Limb (tissue), 2 donors: ENCODE measurements around the gene UNC45B.
"Not testable (repeated sequence)": the region's sequence is repeated elsewhere in the genome, so short reads cannot be mapped to it uniquely, and the experiment has no call there.

Experiments
- DNase-seq, 2 donors: peaks; one replicate each; pipeline ENCODE4 v3.0.0-alpha.2; 2016; ENCODE audit errors: extremely low spot score in 2 of 2

The UNC45B gene

DNA sequence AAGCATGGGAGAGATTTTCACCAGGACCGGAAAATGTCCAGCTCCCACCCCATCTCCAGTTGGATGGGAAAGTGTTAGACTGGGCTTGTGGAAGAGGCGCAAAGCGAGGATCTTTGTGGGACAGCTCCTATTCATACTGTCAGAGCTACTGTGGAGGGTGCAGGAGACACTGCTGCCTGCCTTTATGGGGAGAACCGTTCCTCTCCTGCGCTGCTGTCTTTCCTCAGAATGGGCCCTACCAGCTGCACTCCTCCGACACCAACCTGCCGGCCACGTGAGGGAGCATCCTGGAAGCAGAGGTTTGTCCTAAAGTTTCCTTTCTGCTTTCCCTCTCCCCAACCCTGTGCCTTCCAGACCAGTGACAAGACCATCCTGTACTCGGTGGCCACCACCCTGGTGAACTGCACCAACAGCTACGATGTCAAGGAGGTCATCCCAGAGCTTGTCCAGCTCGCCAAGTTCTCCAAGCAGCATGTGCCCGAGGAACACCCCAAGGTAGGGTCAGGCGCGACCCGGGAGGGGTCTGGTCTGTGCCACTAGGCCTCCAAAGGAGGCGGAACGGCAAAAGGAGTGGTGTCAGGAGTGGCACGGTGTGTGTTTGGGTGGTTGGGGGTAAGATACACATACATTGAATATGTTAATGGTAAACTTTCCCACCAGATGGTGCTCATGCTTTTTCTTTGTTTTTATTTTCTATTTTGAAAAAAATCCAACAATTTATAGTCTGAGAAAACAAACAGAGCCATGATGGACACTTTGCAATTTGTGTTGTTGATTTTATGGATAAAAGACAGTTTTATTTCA lies 23.6 kb downstream of the UNC45B start:
- no peak for DNase-seq

DNA sequence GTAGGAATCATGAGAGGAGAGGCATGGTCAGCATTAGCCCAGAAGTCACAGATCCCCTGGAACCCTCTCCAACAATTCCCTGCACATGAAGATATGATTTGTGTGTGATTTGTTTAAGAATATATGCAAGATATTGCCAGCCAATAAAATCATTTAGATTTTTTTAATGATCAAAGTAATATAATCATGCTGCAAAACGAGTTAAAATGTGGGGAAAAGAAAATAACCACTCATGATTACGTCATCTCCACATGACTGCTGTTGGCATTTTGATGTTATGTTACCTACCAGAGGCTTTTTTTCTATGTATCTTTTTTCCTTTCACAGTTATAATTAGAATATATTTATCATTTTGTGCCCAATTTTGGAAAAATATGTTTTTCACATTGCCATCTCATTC lies 24.2 kb downstream of the UNC45B start:
- DNase-seq: no peak

DNA sequence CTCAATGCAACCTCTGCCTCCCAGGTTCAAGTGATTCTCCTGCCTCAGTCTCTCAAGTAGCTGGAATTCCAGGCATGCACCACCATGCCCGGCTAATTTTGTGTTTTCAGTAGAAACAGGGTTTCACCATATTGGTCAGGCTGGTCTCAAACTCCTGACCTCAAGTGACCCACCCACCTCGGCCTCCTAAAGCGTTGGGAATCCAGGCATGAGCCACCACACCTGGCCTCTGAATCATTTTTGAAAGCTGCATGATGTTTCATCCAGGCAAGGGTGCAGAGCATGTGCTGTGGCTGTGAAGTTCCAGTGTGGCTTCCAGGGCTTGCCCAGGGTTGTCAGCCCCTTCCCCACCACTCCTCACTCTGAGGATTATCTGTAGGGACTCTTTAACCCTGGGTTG lies 24.7 kb downstream of the UNC45B start:
- DNase-seq: not testable (repeated sequence)

DNA sequence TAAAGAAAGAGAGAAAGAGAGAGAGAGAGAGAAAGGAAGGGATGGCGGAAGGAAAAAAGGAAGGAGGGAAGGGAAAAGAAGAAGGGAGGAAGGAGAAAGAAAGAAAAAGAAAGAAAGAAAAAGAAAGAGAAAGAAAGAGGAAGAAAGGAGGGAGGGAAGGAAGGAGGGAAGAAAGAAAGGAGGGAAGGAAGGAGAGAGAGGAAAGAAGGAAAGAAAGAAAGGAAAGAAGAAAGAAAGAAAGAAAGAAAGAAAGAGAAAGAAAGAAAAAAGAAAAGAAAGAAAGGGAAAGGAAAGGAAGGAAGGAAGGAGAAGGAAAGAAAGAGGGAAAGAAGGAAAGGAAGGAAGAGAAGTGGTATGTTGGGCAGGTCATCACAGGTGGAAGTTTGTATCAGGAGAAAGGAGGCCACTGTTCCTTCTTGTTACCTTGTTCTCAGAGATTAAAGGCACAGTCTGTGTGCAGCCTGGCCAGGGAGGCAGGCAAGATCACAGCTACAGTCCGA lies 27.3 kb downstream of the UNC45B start:
- no peak for DNase-seq

DNA sequence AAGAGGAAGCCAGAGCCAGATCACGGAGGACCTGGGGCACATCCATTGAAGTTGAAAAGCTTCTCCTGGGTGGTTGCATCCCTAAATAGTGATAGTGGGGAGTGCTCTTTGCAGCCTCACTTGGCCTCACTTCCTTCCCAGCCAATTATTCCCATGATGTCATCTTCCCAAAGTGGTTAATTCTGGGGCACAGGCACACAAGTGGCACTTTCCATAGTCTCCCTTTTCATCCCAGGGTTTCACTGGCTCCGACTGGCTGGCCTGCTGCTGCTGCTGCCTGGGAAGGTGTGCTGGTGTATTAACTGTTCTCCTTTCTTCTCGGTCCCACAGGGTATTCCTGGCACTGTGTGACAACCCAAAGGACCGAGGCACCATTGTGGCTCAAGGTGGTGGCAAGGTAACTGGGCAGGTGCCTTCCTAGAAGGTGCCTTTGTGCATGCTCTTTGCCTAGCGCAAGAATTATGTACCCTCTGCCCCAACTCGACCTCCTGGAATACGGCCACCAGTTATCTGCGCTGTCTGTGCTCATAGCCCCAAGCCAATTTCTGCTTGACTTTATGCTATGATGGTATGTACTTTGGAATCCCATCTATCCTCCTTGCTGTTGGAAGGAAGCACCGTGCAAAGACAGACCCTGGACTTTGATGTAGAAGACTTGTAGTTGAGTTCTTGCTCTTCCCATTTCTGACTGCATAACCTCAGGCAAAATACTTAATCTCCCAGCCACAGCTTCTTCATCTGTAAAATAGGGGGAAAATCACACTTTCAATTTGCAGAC lies 28.2 kb downstream of the UNC45B start:
- DNase-seq: no peak

DNA sequence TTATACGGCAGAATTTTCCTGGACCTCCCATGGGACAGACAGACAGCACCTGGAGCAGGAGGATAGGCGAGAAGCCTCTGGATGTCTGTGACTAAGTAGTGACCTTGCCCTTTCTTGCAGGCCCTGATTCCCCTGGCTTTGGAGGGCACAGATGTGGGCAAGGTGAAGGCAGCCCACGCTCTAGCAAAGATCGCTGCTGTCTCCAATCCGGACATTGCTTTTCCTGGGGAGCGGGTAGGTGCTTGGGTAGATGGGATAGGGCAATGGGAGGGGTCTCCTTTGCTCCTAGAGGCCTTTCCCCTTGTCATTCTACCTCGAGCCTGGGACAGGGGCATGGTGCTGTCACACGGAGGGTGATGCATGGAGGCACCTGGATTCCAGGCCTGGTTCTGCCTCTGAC lies 29.3 kb downstream of the UNC45B start:
- no peak for DNase-seq

DNA sequence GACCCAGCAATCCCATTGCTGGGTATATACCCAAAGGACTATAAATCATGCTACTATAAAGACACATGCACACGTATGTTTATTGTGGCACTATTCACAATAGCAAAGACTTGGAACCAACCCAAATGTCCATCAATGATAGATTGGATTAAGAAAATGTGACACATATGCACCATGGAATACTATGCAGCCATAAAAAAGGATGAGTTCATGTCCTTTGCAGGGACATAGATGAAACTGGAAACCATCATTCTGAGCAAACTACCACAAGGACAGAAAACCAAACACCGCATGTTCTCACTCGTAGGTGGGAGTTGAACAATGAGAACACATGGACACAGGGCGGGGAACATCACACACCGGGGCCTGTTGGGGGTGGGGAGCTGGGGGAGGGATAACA lies 31.8 kb downstream of the UNC45B start:
- DNase-seq: not testable (repeated sequence)

DNA sequence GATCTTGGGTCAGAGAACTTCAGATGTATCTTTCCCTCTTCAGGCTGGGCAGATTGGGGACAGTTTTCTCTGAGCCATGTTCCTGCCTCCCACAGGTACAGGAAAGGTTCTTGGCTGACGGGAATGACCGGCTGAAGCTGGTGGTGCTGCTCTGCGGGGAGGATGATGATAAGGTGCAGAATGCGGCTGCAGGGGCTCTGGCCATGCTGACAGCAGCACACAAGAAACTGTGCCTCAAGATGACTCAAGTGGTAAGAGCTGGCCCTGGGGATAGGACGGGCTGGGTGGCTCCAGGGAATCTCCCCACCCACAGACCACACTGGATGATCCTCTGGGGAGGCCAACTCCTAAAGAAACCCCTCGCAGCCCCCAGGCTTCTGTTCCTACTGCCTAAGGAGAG lies 35.7 kb downstream of the UNC45B start:
- DNase-seq: no peak

DNA sequence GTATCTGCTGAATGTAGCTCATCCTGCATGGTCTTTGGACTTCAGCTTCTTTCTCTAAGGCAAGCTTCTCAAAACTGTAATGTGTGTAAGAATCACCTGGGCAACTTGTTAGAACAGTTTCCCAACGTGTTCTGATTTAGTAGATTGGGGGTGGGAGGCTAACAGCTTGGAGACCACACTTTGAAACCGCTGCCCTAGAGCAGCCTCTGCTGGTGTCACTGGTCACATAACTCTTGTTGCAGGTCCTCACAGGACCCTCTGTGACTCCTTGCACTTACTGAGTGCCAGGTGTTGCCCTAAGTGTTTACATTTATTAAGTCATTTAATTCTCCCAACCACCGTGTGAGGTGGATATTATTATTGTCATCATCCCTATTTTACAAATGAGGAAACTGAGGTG lies 36.7 kb downstream of the UNC45B start:
- no peak for DNase-seq

DNA sequence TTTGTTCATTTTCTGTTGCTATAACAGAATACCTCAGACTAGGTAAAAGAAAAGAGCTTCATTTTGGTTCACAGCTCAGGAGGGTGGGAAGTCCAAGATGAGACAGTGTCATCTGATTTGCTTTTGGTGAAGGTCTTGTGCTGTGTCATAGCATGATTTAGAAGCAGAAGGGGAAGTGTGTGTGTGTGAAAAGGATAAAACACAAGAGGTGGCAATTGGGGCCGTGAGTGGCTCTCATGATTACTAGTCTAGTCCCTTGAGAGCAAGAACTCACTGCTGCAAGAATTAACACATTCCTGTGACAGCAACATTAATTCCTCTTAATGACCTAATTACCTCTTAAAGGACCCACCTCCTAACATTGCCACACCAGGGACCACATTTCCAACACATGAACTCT lies 38.2 kb downstream of the UNC45B start:
- DNase-seq: no peak

DNA sequence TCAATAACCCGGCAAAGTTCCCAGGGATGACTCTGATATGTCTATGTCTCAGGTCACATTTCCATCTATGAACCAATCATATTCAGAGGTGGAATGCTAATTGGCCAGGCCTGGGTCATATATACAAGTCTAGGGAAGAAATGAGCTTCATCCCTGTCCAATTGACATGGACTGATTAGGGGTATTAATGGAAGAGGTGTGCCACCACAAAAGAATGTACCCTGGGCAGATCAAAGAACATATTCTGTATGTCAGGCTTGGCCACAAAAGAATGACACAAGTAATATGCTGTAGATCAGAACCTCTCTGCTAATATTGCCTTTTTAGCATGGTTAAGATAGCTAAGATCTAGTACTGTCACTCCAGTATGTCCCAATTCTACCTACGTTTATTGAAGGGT lies 39.9 kb downstream of the UNC45B start:
- no peak for DNase-seq

DNA sequence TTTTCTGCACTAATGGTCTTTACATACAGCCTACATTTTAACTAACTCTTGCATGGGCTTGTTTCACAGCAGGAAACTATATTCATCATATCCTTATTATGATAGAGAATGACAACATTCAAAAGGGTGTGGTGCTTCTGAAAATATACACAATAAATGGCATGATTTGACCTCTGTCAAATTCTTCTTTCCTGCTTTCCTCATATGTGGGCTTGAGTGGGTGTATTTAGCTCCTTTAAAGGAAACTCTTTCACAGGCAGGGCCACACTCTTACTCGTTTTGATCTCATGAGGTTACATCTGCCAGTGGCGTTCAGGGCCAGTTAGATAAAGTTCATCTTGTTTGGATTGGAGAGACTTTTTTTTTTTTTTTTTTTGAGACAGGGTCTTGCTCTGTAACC lies 40.5 kb downstream of the UNC45B start:
- no peak for DNase-seq

DNA sequence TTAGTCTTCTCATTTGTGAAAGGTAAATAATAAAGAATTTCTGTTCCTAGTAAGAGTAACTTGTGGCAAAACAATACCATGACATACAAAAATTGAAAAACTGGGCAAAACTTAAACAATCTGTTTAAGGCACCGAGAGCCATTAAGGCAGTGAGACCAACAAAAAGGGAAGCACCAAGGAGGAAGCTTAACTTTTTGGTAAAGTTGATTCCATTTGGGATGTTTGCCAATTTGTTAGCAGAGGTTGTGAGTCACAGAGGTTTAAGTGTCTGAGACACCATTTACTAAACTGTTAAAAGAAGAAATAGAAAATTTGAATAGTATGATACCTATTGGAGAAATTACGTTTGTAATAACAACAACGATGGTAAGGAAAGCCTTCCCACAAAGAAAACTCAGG lies 41.7 kb downstream of the UNC45B start:
- no peak for DNase-seq

DNA sequence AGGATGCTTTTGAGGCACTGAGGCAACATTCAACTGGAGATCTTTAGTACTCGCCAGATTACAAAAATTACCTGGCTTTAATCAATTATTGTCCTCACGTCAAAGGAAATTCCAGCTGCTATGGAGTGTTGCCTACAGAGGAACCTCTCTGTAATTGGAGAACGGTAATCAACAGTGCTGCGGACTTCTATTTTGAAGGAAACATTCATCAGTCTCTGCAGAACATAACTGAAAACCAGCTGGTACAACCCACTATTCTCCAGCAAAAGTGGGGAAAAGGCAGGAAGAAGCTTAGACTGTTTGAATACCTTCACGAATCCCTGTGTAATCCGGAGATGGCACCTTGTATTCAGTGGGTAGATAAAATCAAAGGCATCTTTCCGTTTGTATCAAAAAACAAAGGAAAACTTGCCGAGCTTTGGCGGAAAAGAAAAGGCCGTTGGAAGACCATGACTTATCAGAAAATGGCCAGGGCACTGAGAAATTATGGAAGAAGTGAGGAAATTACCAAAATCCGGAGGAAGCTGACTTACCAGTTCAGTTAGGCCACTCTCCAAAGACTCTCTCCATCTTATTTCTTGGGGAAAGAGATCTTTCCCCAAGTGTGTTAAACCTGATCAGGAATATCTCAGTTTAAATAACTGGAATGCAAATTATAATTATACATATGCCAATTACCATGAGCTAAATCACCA lies 43.5 kb downstream of the UNC45B start:
- no peak for DNase-seq

DNA sequence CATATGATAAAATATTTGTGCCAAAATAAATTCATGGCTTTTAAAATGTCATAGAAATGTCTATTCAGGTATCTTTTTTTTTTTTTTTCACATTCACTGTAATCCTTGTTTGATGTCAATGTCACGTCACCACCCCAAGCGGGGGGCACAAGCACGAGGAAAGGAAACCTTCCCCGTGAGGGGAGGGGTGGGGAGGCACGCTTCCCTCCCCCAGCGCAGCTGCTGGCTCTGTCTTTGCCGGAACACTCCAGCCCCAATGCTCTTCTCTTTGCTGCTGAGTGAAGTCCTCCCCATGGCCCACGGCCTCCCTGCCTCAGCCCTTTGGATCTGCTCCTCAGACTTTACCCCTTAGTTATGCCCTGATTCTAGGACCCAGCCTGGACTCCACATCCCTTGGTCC lies 45.1 kb downstream of the UNC45B start:
- DNase-seq: no peak

DNA sequence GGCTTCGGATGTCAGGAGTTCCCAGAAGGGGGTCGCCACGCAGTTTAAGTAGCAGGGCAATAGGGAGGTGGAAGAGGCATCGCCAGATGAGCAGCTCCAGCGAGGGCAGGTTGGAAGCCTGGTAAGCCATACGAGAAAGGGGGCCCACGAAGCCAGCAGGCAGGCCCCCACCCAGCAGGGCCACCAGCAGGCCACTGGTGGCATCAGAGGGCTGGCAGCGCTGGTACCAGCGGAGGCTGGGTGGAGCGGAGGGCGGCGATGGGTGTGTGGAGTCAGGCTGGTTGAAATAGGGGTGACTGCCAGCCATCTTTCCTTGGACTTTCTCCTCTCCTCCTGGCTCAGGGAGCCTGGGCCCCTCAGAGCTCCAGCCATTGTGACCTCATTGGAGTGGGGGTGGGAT lies 46.4 kb downstream of the UNC45B start, which contains the start of gene SLC35G3:
Gene SLC35G3, minus strand, starts transcription at position 393 of the 400 bp plus-strand sequence. Its CDS starts 86 bp downstream, at position 307.
- DNase-seq: not testable (repeated sequence)

DNA sequence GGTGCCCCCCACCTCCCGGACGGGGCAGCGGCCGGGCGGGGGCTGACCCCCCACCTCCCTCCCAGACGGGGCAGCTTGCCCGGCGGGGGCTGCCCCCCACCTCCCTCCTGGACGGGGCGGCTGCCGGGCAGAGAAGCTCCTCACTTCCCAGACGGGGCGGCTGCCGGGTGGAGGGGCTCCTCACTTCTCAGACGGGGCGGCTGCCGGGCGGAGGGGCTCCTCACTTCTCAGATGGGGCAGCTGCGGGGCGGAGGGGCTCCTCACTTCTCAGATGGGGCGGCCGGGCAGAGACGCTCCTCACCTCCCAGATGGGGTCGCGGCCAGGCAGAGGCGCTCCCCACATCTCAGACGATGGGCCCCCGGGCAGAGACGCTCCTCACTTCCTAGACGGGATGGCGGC lies 47.4 kb downstream of the UNC45B start:
- not testable (repeated sequence) for DNase-seq

DNA sequence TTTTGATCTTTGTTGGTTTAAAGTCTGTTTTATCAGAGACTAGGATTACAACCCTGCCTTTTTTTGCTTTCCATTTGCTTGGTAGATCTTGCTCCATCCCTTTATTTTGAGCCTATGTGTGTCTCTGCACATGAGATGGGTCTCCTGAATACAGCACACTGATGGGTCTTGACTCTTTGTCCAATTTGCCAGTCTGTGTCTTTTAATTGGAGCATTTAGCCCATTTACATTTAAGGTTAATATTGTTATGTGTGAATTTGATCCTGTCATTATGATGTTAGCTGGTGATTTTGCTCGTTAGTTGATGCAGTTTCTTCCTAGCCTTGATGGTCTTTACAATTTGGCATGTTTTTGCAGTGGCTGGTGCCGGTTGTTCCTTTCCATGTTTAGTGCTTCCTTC lies 55.0 kb downstream of the UNC45B start:
- DNase-seq: not testable (repeated sequence)

DNA sequence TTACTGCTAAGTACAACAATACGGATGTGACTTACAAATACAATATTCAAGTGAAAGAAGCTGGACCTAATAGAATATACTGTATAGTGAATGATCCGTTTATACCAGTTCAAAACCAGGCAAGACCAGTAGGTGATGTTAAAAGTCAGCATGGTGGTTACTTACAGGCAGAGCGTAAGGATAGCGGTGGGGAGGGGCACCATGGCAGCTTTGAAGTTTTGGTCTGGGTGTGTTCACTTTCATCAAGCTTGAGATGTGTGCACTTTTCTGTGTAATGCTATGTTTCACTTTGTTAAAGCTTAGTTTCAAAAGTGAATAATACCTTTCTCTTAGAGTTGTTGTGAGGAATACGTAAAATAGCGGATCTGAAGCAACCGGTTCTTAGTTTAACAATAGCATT lies 63.1 kb downstream of the UNC45B start:
- no peak for DNase-seq

DNA sequence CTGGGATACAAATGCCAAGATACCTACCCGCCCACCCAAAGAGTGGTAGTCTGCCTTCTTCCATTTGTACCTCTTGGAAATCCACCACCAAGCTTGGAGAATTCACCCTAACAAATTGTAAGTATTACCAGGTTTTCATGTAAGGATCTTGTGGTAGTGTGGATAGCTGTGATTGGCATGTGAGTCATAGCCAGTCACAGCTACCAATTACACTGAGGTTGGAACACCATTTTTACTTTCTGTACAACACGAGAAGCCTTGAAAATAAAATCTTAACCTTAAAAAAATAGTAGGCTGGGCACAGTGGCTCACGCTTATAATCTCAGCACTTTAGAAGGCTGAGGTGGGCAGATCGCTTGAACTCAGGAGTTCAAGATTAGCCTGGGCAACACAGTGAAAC lies 65.1 kb downstream of the UNC45B start:
- no peak for DNase-seq

DNA sequence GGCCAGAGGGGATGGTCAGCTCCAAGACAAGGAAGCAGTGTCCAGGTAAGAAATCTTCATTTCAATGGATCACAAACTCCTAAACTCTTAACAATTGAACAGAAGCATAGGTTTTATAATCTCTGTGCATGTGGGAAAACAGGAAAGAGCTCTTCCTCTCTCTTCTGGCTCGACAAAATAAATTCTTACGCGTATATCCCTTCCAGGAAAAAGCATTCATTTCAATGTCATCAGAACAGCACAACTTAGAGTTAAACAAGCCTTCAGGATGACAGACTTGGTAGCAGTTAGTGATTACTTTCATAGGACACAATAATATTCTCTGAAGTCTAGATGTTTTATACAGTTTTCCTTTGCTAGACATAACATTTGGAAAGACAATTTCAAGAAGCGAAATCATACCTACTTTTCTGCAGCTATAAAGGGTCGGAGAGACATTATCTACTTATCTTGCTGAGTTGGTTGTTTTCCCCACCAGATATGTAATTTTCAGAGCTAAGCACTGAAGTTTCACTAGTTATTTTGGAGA lies 65.9 kb downstream of the UNC45B start:
- DNase-seq: no peak

DNA sequence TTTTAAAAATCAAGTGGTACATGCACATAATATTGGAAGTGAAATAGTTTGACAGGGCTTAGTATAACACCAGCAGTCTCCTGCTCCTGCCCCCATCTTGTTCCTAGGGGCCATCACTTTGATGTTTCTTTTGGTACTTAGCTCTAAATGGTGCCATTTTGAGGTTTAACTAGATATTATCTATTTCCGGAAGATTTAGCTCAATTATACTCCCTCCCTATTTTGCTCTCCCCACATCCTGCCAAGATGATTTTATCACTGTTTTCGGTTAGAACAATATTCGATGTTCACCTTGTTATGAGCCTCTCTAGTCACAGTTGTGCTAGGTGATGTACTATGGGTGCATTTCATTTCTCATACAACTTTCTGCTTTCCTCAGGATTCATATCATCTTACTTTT lies 66.6 kb downstream of the UNC45B start:
- DNase-seq: no peak
